GM06990 (cell line): ENCODE results near the gene HOXB9.

Experiments used
- DNase-seq: peaks from one replicate; pipeline ENCODE4 v3.0.0-alpha.2; 2011; ENCODE audit not compliant: insufficient read length; ENCODE audit errors: extremely low read depth
- H3K27me3 ChIP-seq: replicated peaks from 2 replicates; pipeline ENCODE4 v1.6.0; 2011; ENCODE audit warnings: low read length; ENCODE audit not compliant: control insufficient read depth, insufficient read depth
- H3K36me3 ChIP-seq: 2 replicates; pipeline ENCODE4 v1.5.1; 2011; ENCODE audit warnings: low read length; ENCODE audit not compliant: control insufficient read depth, insufficient read depth
- H3K4me3 ChIP-seq: replicated peaks from 2 replicates; pipeline ENCODE4 v1.5.1; 2011; ENCODE audit warnings: low read depth, mild to moderate bottlenecking, control low read depth, low read length
- CTCF ChIP-seq: IDR thresholded peaks from 2 replicates; pipeline ENCODE4 v1.5.1; 2011; ENCODE audit warnings: low read length, control low read depth, mild to moderate bottlenecking, inconsistent platforms; ENCODE audit not compliant: insufficient read depth, poor library complexity, severe bottlenecking

HOXB9 gene

GRCh38 chr17:48605991-48606891 is 19.9 kb downstream of the HOXB9 start:
- no peak for DNase-seq
- Histone ChIP-seq H3K27me3 (no peaks in the 10 kb centered on the region; the same call in 1 of the 2 replicates), H3K4me3 (no peak overlapping the region), H3K36me3 (no peaks in the 10 kb centered on the region)
- TF ChIP-seq CTCF: no peak

GRCh38 chr17:48605409-48605919 is 20.7 kb downstream of the HOXB9 start:
- Histone ChIP-seq H3K4me3 (no peak overlapping the region; the same call in 1 of the 2 replicates), H3K36me3 (no peaks in the 10 kb centered on the region), H3K27me3 (no peaks in the 10 kb centered on the region; the same call in 1 of the 2 replicates)
- no peak for DNase-seq
- TF ChIP-seq CTCF: no peak

DNA sequence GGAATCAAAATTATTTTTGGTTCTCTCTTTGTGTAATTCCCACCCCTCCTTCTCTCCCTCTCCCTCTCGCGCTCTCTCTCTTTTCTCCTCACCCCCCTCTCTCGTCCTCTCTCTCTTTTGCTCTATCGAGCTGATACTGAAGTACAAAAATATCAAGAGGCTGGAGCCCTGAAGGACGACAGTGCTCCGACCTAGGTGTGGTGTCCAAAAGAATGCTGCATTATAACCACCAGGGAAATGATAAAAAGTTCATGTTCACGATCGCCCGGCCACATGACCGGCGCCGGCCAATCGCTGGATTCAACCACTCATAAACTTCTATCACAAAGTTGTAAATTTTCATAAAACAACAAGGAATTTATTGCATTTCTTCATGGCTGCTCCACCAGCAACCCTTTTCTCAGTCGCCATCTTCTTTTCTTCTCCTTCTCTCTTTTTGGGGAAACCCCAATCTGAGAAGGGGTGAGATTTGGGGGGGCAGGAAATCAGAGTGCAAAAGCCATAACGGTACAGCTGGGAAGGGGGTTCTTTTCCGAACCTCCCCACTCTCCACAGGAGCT is 21.3 kb downstream of the HOXB9 start, which contains the start of gene HOXB6:
HOXB6 (minus strand) TSS at position 217 of the 560 bp plus-strand sequence. CDS start 6,836 bp downstream, outside the sequence.
- no peak for DNase-seq
- no peaks in the 10 kb centered on the region for H3K36me3 ChIP-seq
- H3K27me3 ChIP-seq: no peaks in the 10 kb centered on the region; the same call in 1 of the 2 replicates
- TF ChIP-seq CTCF: no peak
- H3K4me3 ChIP-seq: peak within 1 kb of the TSS; percentile 63

DNA sequence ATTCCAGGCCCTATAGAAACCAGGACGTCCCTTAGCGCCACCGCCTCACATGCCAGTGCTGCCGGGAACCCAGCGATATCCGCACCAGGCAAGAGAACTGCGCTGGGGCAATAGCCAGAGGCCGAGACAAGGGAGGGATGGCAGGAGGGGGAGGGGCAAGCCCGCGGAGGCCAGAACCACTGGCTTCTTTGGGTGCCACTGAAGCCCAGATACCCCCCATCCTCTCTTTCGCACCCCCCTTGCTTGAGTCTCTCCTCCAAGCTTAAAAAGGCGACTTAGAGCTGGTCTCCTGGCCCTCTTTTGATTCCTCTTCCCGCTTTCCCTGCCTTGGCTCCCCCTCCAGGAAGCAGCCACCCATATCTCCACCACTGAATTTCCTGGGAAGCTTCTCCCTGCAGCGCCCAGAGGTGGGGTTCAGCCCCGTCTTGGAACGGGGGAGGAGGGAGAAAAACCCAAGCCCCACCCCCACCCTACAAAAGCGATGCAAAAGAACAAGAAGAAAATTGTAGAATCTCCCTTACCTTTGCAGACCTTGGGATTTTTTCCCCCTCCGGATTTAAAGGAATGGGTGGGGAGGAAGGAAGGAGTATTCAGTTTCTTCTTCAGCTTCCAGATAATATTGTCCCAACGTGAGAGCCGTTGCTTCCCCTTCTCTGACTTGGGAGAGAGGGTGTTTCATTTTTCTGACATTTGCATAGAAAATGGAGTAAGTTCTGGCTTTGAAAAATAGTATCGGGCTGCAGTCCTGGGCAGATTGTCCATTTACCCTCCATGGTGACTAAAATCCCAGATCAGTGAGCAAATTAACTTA is 22.0 kb downstream of the HOXB9 start:
- H3K27me3 ChIP-seq: no peaks in the 10 kb centered on the region; the same call in 1 of the 2 replicates
- H3K36me3 ChIP-seq: no peaks in the 10 kb centered on the region
- peak overlapping the region; percentile 63 for H3K4me3 ChIP-seq
- no peak for DNase-seq
- no peak for TF ChIP-seq CTCF
